ENCODE measurements around the gene ADSS2. TPM values are rescaled to one million over a fixed set of nuclear protein-coding genes. Genes with fewer than 3 reads are reported as not detected.
"Not testable (repeated sequence)": the region's sequence is repeated elsewhere in the genome, so short reads cannot be mapped to it uniquely, and the experiment has no call there.

The ADSS2 gene
- total RNA-seq, 1 donor from 2014 or later = 6.1 TPM

DNA sequence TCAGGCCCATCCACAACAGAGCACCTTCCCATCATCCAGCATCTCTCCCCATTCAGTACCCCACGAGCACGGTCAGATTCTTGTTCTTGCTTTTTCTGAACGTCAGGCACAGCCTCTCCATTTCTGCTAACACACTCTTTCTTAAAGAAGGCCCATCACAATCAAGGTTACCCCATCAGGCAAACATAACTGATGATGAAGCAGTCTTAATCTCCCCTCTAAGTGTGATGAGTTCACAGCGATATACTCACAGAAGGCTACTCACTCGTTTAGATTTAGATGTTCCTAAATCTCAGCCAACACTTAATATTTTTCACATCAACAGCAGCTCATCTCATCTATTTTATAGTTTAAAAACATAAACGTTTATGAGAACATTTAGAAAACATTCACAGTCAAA is 75.6 kb downstream of the ADSS2 start:
- peaks cover 4% of the 10 kb centered on the region for H3K27me3 ChIP-seq (ENCODE audit: low read depth)
- TF ChIP-seq, protein P1, sequence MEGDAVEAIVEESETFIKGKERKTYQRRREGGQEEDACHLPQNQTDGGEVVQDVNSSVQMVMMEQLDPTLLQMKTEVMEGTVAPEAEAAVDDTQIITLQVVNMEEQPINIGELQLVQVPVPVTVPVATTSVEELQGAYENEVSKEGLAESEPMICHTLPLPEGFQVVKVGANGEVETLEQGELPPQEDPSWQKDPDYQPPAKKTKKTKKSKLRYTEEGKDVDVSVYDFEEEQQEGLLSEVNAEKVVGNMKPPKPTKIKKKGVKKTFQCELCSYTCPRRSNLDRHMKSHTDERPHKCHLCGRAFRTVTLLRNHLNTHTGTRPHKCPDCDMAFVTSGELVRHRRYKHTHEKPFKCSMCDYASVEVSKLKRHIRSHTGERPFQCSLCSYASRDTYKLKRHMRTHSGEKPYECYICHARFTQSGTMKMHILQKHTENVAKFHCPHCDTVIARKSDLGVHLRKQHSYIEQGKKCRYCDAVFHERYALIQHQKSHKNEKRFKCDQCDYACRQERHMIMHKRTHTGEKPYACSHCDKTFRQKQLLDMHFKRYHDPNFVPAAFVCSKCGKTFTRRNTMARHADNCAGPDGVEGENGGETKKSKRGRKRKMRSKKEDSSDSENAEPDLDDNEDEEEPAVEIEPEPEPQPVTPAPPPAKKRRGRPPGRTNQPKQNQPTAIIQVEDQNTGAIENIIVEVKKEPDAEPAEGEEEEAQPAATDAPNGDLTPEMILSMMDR (IDR thresholded peaks at IDR 0.05; ENCODE audit: borderline replicate concordance) = no peak
- no peak overlapping the region for H3K4me3 ChIP-seq

DNA sequence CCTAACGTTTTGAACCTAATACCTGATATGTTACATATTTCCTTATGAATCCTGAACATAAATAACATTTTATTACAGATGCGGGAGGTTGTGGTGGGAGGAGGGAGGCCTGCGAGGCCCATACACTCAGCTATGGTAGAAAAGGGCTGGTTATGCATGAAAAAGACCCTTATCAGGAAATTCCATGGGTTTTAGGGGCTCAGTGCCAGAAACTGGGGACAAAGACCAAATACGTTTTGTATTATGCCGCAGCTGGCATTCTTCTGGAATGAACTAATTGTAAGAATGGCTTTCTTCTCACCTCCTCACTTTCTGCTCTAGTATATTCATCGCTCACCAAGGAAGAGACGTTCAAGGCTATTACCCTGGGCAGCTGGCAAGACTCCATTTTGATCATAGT is 76.7 kb downstream of the ADSS2 start:
- H3K27ac ChIP-seq (replicated peaks) = no peak overlapping the region
- intact Hi-C loops (cut with micrococcal nuclease) = no loop called here
- no peaks in the 10 kb centered on the region for H3K9me3 ChIP-seq (replicated peaks)
- H3K4me3 ChIP-seq = no peak overlapping the region
- H3K36me3 ChIP-seq = no peaks in the 10 kb centered on the region
- TF ChIP-seq, protein P1 (IDR thresholded peaks at IDR 0.05; ENCODE audit: borderline replicate concordance) = no peak
- H3K4me1 ChIP-seq = no peaks in the 10 kb centered on the region
- peaks cover 7% of the 10 kb centered on the region for H3K27me3 ChIP-seq (ENCODE audit: low read depth)
- no peak for DNase-seq

More for the DNA sequence above, 75.6 kb downstream of the ADSS2 start:
- no peaks in the 10 kb centered on the region for H3K9me3 ChIP-seq (replicated peaks)
- no peaks in the 10 kb centered on the region for H3K36me3 ChIP-seq
- no peaks in the 10 kb centered on the region for H3K4me1 ChIP-seq
- no peak for DNase-seq
- intact Hi-C loops (cut with micrococcal nuclease) = no loop called here
- no peak overlapping the region for H3K27ac ChIP-seq (replicated peaks)

DNA sequence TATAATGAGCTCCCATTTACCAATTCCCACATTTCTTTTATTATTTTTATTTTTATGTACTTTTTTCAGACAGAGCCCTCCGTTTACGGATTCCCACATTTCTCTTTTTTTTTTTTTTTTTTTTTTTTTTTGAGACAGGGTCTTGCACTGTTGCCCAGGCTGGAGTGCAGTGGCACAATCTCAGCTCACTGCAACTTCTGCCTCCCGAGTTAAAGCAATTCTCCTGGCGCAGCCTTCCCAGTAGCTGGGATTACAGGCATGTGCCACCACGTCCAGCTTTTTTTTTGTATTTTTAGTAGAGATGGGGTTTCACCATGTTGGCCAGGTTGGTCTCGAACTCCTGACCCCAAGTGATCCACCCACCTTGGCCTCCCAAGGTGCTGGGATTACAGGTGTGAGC is 77.2 kb downstream of the ADSS2 start:
- H3K4me1 ChIP-seq; H3K27me3 ChIP-seq (ENCODE audit: low read depth); H3K9me3 ChIP-seq (replicated peaks); H3K4me3 ChIP-seq; H3K36me3 ChIP-seq; intact Hi-C loops (cut with micrococcal nuclease); H3K27ac ChIP-seq (replicated peaks); DNase-seq: not testable (repeated sequence)

DNA sequence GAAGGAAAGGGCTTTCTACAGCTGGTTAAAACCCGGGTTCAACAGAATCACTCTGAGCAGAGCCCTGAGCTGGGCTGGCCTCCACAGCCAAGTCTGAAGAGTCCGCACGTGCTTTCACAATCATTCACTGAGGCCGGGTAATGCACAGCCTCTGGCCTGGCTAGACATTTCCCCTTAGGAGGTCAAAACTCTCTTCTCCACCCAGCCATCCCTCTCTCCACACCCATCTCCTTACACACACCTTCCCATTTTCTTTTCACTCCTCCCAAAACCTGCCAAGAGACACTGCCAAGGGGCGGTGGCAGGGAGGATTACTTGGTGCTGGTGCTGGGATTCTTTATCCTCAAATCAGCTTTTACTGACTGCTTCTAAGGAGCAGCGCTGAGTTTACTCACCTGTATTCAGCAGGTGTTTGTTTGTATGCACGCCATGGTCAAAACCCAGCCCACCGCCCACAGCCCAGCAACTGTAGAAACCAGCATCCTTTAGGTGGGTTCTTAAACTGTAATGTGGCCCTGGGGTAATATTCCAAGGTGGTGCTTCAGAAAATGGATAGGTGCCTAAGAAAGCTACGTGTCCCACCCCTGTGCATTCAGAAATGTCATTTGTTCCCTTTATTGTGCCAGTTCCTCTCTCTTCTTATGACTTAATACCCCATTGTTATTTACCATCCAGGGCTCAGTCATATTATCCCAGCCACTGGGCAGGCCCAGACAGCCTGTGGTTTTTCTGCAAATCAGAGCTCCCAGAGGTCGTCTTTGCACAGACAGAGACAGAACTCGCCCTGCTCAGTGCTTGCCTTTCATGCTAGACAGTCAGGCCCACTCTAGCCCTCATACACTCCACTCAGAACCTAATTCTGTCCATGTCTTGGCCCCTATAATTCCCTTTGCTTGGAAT is 80.2 kb downstream of the ADSS2 start:
- no peak for DNase-seq
- intact Hi-C loops (cut with micrococcal nuclease) = no loop called here
- Histone ChIP-seq H3K4me1 (no peaks in the 10 kb centered on the region), H3K27me3 (ENCODE audit: low read depth) (peaks cover 7% of the 10 kb centered on the region), H3K4me3 (no peak overlapping the region), H3K27ac (replicated peaks) (no peak overlapping the region), H3K9me3 (replicated peaks) (no peaks in the 10 kb centered on the region), H3K36me3 (no peaks in the 10 kb centered on the region)
- TF ChIP-seq, protein P1 (IDR thresholded peaks at IDR 0.05; ENCODE audit: borderline replicate concordance) = no peak

DNA sequence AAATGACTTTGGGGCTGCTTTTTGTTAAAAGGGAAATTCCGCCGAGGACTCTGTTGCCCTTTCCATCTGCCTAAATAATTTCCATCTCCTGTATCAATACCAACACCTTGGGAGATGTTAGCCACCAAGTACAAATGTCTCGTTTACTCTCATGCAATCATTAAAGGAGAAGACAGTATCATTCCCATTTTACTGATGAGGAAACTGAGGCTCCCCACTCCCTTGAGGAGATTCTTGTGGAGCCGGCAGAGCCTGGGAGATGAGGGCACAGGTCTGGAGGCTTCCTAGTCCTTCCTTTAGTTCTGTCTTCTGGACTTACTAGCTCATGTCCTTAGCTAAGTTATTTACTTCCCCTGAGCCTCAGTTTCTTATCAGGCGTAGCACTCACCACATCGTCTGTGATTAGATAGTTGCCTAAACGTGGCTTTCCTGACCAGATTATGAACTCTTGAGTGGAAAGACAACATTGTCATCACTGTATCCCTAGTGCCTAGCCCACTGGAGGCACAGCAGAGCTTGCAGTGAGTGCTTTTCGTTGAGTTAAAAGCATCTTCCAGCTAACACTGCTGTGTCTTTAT is 81.6 kb downstream of the ADSS2 start:
- Histone ChIP-seq H3K27me3 (ENCODE audit: low read depth) (peaks cover 7% of the 10 kb centered on the region), H3K4me1 (no peaks in the 10 kb centered on the region), H3K36me3 (no peaks in the 10 kb centered on the region), H3K27ac (replicated peaks) (no peak overlapping the region), H3K9me3 (replicated peaks) (peaks cover 3% of the 10 kb centered on the region), H3K4me3 (no peak overlapping the region)
- no peak for DNase-seq
- intact Hi-C loops (cut with micrococcal nuclease) = no loop called here
- TF ChIP-seq, protein P1 (IDR thresholded peaks at IDR 0.05; ENCODE audit: borderline replicate concordance) = no peak
